ENCODE results near the gene PIBF1.

DNA sequence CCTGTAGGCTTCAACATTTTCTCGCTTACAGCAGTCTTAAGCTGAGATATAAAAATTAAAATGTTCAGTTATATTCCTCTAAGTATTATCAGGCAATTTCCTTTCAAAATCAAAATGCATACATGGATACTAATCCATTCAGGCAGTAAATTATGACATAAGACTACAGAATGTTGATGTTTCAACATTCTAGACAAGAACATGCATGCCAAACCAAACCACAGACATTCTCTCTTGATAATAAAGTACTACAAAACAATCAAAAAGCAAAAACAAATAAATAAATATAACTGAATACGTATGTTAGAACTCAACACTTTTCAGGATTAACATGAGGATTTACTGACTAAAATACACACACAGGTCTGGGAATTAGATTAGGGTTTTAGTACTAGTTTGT lies 7.9 kb upstream of the PIBF1 start:
- TF ChIP-seq, protein P1, sequence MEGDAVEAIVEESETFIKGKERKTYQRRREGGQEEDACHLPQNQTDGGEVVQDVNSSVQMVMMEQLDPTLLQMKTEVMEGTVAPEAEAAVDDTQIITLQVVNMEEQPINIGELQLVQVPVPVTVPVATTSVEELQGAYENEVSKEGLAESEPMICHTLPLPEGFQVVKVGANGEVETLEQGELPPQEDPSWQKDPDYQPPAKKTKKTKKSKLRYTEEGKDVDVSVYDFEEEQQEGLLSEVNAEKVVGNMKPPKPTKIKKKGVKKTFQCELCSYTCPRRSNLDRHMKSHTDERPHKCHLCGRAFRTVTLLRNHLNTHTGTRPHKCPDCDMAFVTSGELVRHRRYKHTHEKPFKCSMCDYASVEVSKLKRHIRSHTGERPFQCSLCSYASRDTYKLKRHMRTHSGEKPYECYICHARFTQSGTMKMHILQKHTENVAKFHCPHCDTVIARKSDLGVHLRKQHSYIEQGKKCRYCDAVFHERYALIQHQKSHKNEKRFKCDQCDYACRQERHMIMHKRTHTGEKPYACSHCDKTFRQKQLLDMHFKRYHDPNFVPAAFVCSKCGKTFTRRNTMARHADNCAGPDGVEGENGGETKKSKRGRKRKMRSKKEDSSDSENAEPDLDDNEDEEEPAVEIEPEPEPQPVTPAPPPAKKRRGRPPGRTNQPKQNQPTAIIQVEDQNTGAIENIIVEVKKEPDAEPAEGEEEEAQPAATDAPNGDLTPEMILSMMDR (IDR thresholded peaks at IDR 0.05) = no peak
- TF ChIP-seq POLR2A (IDR thresholded peaks at IDR 0.05) = no peak

All from adrenal gland (tissue), 5 donors.